ENCODE measurements around the gene EIF4G2.

The EIF4G2 gene

DNA sequence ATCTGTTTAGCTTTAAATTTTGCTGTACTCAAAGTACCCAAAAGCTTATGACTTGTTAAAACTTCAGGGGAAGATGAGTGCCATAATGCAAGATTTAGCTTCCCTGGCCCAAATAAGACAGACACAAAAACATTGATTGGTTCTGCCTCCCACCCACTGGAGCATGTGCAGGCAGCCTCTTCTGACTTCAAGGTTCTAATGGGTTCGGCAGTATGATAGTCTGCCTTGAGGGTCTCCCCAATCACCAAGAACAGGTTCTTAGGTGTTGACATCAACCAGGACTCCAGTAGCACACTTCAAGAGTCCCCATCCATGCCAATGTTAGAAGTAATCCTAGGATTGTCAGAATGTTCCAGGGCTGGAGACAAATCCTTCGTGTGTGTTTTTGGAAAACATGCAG is 12.5 kb downstream of the EIF4G2 start:
- no peak overlapping the region for H3K4me3 ChIP-seq (ENCODE audit: low read depth, low read length)
- no peaks in the 10 kb centered on the region for H3K79me2 ChIP-seq (ENCODE audit: control insufficient read depth, insufficient read depth, low read length, unreplicated experiment)
- no peak overlapping the region for H3K27ac ChIP-seq (ENCODE audit: low read depth, low read length)
- H3K36me3 ChIP-seq (ENCODE audit: insufficient read depth, low read length) = peaks cover 43% of the 10 kb centered on the region
- no peaks in the 10 kb centered on the region for H3K4me1 ChIP-seq (ENCODE audit: control insufficient read depth, insufficient read depth, low read length, unreplicated experiment)
- H2AFZ ChIP-seq (ENCODE audit: low read length, unreplicated experiment) = no peak overlapping the region
- H3K27me3 ChIP-seq (ENCODE audit: insufficient read depth, low read length) = no peaks in the 10 kb centered on the region

- no peak overlapping the region for H3K27ac ChIP-seq (ENCODE audit: low read depth, low read length)
- no peak overlapping the region for H3K4me3 ChIP-seq (ENCODE audit: low read depth, low read length)
- no peaks in the 10 kb centered on the region for H3K27me3 ChIP-seq (ENCODE audit: insufficient read depth, low read length)
- no peak overlapping the region for H2AFZ ChIP-seq (ENCODE audit: low read length, unreplicated experiment)
- H3K36me3 ChIP-seq (ENCODE audit: insufficient read depth, low read length) = peaks cover 18% of the 10 kb centered on the region
- no peaks in the 10 kb centered on the region for H3K79me2 ChIP-seq (ENCODE audit: control insufficient read depth, insufficient read depth, low read length, unreplicated experiment)
- no peaks in the 10 kb centered on the region for H3K4me1 ChIP-seq (ENCODE audit: control insufficient read depth, insufficient read depth, low read length, unreplicated experiment)
Measured at GRCh38 chr11:10793470-10794255, 15.1 kb downstream of the EIF4G2 start.

DNA sequence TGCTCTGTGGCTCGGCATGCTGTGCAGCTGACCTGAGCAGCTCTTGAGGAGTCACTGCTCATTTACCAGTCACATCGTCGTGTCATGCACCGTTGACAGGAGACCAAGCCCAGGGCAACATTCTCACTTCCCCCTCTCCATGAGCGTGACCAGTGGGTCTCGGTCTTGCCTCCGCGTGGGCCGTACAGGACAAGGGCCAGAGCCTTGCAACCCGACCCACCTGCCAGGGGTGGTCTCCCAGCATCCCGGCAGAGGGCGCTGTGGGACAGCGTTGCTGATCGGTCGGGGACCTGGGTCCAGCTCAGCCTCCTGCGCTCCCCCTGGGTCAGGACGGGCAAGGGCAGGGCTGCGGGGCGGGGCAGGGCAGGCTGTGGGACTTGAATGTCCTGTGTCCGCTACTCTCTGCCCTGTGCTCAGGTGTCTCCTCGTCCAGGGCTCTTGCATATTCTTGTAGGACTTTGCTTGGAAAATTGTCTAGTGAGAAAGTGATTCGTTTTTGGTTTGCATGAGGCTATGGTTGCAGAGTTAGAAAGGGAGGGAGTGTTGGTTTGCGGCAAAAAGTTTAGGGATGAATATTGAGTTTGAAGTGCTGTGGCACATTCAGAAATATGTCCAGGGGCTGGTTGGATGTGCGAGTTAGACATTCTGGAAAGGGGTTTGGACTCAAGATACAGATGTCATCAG is 16.2 kb downstream of the EIF4G2 start:
- Histone ChIP-seq H3K4me1 (ENCODE audit: control insufficient read depth, insufficient read depth, low read length, unreplicated experiment) (no peaks in the 10 kb centered on the region), H3K27me3 (ENCODE audit: insufficient read depth, low read length) (no peaks in the 10 kb centered on the region), H3K36me3 (ENCODE audit: insufficient read depth, low read length) (peaks cover 14% of the 10 kb centered on the region), H3K4me3 (ENCODE audit: low read depth, low read length) (peak overlapping the region; percentile 40), H3K79me2 (ENCODE audit: control insufficient read depth, insufficient read depth, low read length, unreplicated experiment) (no peaks in the 10 kb centered on the region), H2AFZ (ENCODE audit: low read length, unreplicated experiment) (no peak overlapping the region), H3K27ac (ENCODE audit: low read depth, low read length) (no peak overlapping the region)

- Histone ChIP-seq H3K79me2 (ENCODE audit: control insufficient read depth, insufficient read depth, low read length, unreplicated experiment) (no peaks in the 10 kb centered on the region), H3K4me1 (ENCODE audit: control insufficient read depth, insufficient read depth, low read length, unreplicated experiment) (no peaks in the 10 kb centered on the region), H3K36me3 (ENCODE audit: insufficient read depth, low read length) (no peaks in the 10 kb centered on the region), H3K27me3 (ENCODE audit: insufficient read depth, low read length) (no peaks in the 10 kb centered on the region), H3K27ac (ENCODE audit: low read depth, low read length) (no peak overlapping the region), H3K4me3 (ENCODE audit: low read depth, low read length) (no peak overlapping the region), H2AFZ (ENCODE audit: low read length, unreplicated experiment) (no peak overlapping the region)
Measured at GRCh38 chr11:10786451-10786850, 22.3 kb downstream of the EIF4G2 start.

GRCh38 chr11:10785146-10785474 is 23.6 kb downstream of the EIF4G2 start:
- no peak overlapping the region for H3K4me3 ChIP-seq (ENCODE audit: low read depth, low read length)
- H3K27ac ChIP-seq (ENCODE audit: low read depth, low read length) = no peak overlapping the region
- H3K36me3 ChIP-seq (ENCODE audit: insufficient read depth, low read length) = peaks cover under 1% of the 10 kb centered on the region; the same call in 1 of the 2 replicates
- no peaks in the 10 kb centered on the region for H3K79me2 ChIP-seq (ENCODE audit: control insufficient read depth, insufficient read depth, low read length, unreplicated experiment)
- no peaks in the 10 kb centered on the region for H3K27me3 ChIP-seq (ENCODE audit: insufficient read depth, low read length)
- no peak overlapping the region for H2AFZ ChIP-seq (ENCODE audit: low read length, unreplicated experiment)
- H3K4me1 ChIP-seq (ENCODE audit: control insufficient read depth, insufficient read depth, low read length, unreplicated experiment) = no peaks in the 10 kb centered on the region

DNA sequence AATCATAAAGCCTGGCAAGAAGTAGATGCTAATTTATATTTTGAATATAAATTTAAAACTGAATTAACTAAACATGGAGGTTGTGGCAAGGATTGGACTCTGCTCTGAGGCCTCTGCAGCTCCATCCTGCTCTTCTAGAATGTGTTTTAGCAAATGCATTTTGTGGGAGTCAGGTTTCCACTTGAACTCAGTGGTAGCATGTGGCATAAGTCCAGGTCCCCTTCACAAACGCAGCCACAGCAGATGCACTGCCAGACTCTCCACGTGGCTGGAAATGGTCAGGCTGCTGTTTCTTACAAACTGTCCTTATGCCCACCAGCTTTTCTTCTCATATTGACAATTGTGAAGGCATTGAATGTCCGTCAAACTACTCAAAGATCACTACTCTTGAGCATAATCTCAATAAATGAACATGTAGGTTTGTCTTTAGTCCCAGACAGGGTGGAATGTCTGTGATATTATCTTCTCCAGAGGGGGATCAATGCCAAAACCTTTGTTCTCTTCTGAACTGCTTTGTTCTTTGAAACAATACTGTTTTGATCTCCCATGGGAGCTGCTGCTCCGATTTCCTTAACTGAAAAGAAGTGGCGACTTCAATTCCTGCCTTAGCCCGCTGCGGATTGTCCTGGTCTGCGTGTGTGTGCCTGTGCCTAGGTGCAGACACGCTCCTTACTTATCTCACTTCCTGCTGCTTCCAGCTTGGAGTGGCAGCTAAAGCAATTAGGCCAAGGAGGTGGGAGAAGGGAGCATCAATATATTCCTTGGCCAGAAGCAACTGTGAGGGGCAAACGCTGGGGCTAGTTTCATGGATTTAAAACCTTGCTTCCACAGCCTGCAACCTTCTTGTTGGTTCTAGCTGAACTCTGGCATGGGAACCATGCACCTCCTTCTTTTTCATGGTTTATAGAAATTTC is 24.2 kb downstream of the EIF4G2 start:
- Histone ChIP-seq H3K79me2 (ENCODE audit: control insufficient read depth, insufficient read depth, low read length, unreplicated experiment) (no peaks in the 10 kb centered on the region), H3K27me3 (ENCODE audit: insufficient read depth, low read length) (no peaks in the 10 kb centered on the region), H3K27ac (ENCODE audit: low read depth, low read length) (no peak overlapping the region), H3K36me3 (ENCODE audit: insufficient read depth, low read length) (peaks cover 5% of the 10 kb centered on the region; the same call in 1 of the 2 replicates), H3K4me1 (ENCODE audit: control insufficient read depth, insufficient read depth, low read length, unreplicated experiment) (peaks cover 2% of the 10 kb centered on the region), H3K4me3 (ENCODE audit: low read depth, low read length) (no peak overlapping the region), H2AFZ (ENCODE audit: low read length, unreplicated experiment) (no peak overlapping the region)

GRCh38 chr11:10780040-10780439 is 28.7 kb downstream of the EIF4G2 start:
- peaks cover 9% of the 10 kb centered on the region for H3K36me3 ChIP-seq (ENCODE audit: insufficient read depth, low read length)
- peaks cover 26% of the 10 kb centered on the region for H3K4me1 ChIP-seq (ENCODE audit: control insufficient read depth, insufficient read depth, low read length, unreplicated experiment)
- H3K79me2 ChIP-seq (ENCODE audit: control insufficient read depth, insufficient read depth, low read length, unreplicated experiment) = no peaks in the 10 kb centered on the region
- H2AFZ ChIP-seq (ENCODE audit: low read length, unreplicated experiment) = no peak overlapping the region
- no peaks in the 10 kb centered on the region for H3K27me3 ChIP-seq (ENCODE audit: insufficient read depth, low read length)
- peak overlapping the region; percentile 96 for H3K27ac ChIP-seq (ENCODE audit: low read depth, low read length)
- no peak overlapping the region for H3K4me3 ChIP-seq (ENCODE audit: low read depth, low read length)

- H3K4me3 ChIP-seq (ENCODE audit: low read depth, low read length) = peak overlapping the region; percentile 31
- peaks cover 26% of the 10 kb centered on the region for H3K4me1 ChIP-seq (ENCODE audit: control insufficient read depth, insufficient read depth, low read length, unreplicated experiment)
- H2AFZ ChIP-seq (ENCODE audit: low read length, unreplicated experiment) = peak overlapping the region; percentile 58
- H3K36me3 ChIP-seq (ENCODE audit: insufficient read depth, low read length) = peaks cover 15% of the 10 kb centered on the region
- H3K27me3 ChIP-seq (ENCODE audit: insufficient read depth, low read length) = no peaks in the 10 kb centered on the region
- no peaks in the 10 kb centered on the region for H3K79me2 ChIP-seq (ENCODE audit: control insufficient read depth, insufficient read depth, low read length, unreplicated experiment)
- peak overlapping the region; percentile 96 for H3K27ac ChIP-seq (ENCODE audit: low read depth, low read length)
Measured at GRCh38 chr11:10779086-10779485, 29.6 kb downstream of the EIF4G2 start.

- peaks cover 17% of the 10 kb centered on the region for H3K36me3 ChIP-seq (ENCODE audit: insufficient read depth, low read length)
- H3K27ac ChIP-seq (ENCODE audit: low read depth, low read length) = peak overlapping the region; percentile 96
- H3K27me3 ChIP-seq (ENCODE audit: insufficient read depth, low read length) = no peaks in the 10 kb centered on the region
- peak overlapping the region; percentile 58 for H2AFZ ChIP-seq (ENCODE audit: low read length, unreplicated experiment)
- H3K79me2 ChIP-seq (ENCODE audit: control insufficient read depth, insufficient read depth, low read length, unreplicated experiment) = no peaks in the 10 kb centered on the region
- H3K4me3 ChIP-seq (ENCODE audit: low read depth, low read length) = peak overlapping the region; percentile 31
- peaks cover 26% of the 10 kb centered on the region for H3K4me1 ChIP-seq (ENCODE audit: control insufficient read depth, insufficient read depth, low read length, unreplicated experiment)
Measured at GRCh38 chr11:10778217-10778970, 30.3 kb downstream of the EIF4G2 start.

GRCh38 chr11:10777806-10778205 is 30.9 kb downstream of the EIF4G2 start:
- H3K27ac ChIP-seq (ENCODE audit: low read depth, low read length) = peak overlapping the region; percentile 96
- H3K4me1 ChIP-seq (ENCODE audit: control insufficient read depth, insufficient read depth, low read length, unreplicated experiment) = peaks cover 26% of the 10 kb centered on the region
- no peaks in the 10 kb centered on the region for H3K79me2 ChIP-seq (ENCODE audit: control insufficient read depth, insufficient read depth, low read length, unreplicated experiment)
- peaks cover 22% of the 10 kb centered on the region for H3K36me3 ChIP-seq (ENCODE audit: insufficient read depth, low read length)
- no peak overlapping the region for H3K4me3 ChIP-seq (ENCODE audit: low read depth, low read length)
- H3K27me3 ChIP-seq (ENCODE audit: insufficient read depth, low read length) = no peaks in the 10 kb centered on the region
- no peak overlapping the region for H2AFZ ChIP-seq (ENCODE audit: low read length, unreplicated experiment)

Data from ACC112 (cell line).